IgD-negative memory B cell (primary cell): ENCODE data around the gene AP3B1. TPM values are rescaled to one million over a fixed set of nuclear protein-coding genes. Genes with fewer than 3 reads are reported as not detected.

ENCODE experiments used
- H3K27ac Mint-ChIP-seq, 3 donors: one replicate each; pipeline ENCODE4 v1.8.0; 2020 to 2022; ENCODE audit warnings: mild to moderate bottlenecking in 3 of 3, mixed read lengths in 3 of 3, moderate library complexity in 1 of 3
- H3K27me3 Mint-ChIP-seq: one replicate; pipeline ENCODE4 v1.8.0; 2021; ENCODE audit warnings: mixed read lengths
- H3K36me3 Mint-ChIP-seq: one replicate; pipeline ENCODE4 v1.8.0; 2020; ENCODE audit warnings: mild to moderate bottlenecking, mixed read lengths
- H3K4me1 Mint-ChIP-seq, 3 donors: one replicate each; pipeline ENCODE4 v1.8.0; 2020 to 2022; ENCODE audit warnings: mixed read lengths in 3 of 3, mild to moderate bottlenecking in 1 of 3
- H3K4me3 Mint-ChIP-seq, 4 donors: one replicate each; pipeline ENCODE4 v1.8.0; 2020 to 2022; ENCODE audit warnings: mild to moderate bottlenecking in 4 of 4, mixed read lengths in 4 of 4, moderate library complexity in 3 of 4
- H3K9me3 Mint-ChIP-seq, 3 donors: one replicate each; pipeline ENCODE4 v1.8.0; 2020 to 2021; ENCODE audit warnings: mixed read lengths in 3 of 3, mild to moderate bottlenecking in 1 of 3
- polyA plus RNA-seq: library from polyadenylated mRNA; unstranded; fragments of 300-500 nt; fragmentation: Illumina TruSeq; gene quantifications from one replicate; pipeline ENCODE4 v1.2.3, GENCODE V29; 2021

AP3B1 gene
- polyA plus RNA-seq, 1 donor from 2014 or later: 23.0 TPM

- H3K4me3 Mint-ChIP-seq: no peak overlapping the region
Measured at GRCh38 chr5:78275998-78276543, 18.4 kb downstream of the AP3B1 start.

GRCh38 chr5:78274540-78275197 lies 19.8 kb downstream of the AP3B1 start:
- Mint-ChIP-seq H3K4me3 (no peak overlapping the region), H3K36me3 (no peaks in the 10 kb centered on the region), H3K4me1 (peaks cover 2 to 28% (median 14%) of the 10 kb centered on the region in 3 donors), H3K27me3 (no peaks in the 10 kb centered on the region), H3K9me3 (no peaks in the 10 kb centered on the region), H3K27ac (no peak overlapping the region)

More at GRCh38 chr5:78275998-78276543, 18.4 kb downstream of the AP3B1 start:
- Mint-ChIP-seq H3K27ac (no peak overlapping the region), H3K4me1 (peaks cover 2 to 28% (median 14%) of the 10 kb centered on the region in 3 donors), H3K36me3 (no peaks in the 10 kb centered on the region), H3K9me3 (no peaks in the 10 kb centered on the region), H3K27me3 (no peaks in the 10 kb centered on the region)

- H3K27ac Mint-ChIP-seq: peak overlapping the region in 1 of 3 donors; percentile 44
- H3K27me3 Mint-ChIP-seq: no peaks in the 10 kb centered on the region
- H3K4me3 Mint-ChIP-seq: no peak overlapping the region
- no peaks in the 10 kb centered on the region for H3K36me3 Mint-ChIP-seq
- H3K9me3 Mint-ChIP-seq: no peaks in the 10 kb centered on the region
- H3K4me1 Mint-ChIP-seq: peaks cover 9 to 36% (median 20%) of the 10 kb centered on the region in 3 donors
Measured at GRCh38 chr5:78273436-78273835, 21.1 kb downstream of the AP3B1 start.

- no peak overlapping the region for H3K4me3 Mint-ChIP-seq
- peak overlapping the region in 2 of 3 donors; percentile 24 to 32 for H3K27ac Mint-ChIP-seq
- peaks cover 12 to 40% (median 20%) of the 10 kb centered on the region in 3 donors for H3K4me1 Mint-ChIP-seq
- no peaks in the 10 kb centered on the region for H3K27me3 Mint-ChIP-seq
- no peaks in the 10 kb centered on the region for H3K36me3 Mint-ChIP-seq
- H3K9me3 Mint-ChIP-seq: no peaks in the 10 kb centered on the region
Measured at GRCh38 chr5:78271766-78272165, 22.7 kb downstream of the AP3B1 start.

GRCh38 chr5:78269088-78269703 lies 25.3 kb downstream of the AP3B1 start:
- Mint-ChIP-seq H3K36me3 (peaks cover 1% of the 10 kb centered on the region), H3K27ac (no peak overlapping the region), H3K4me3 (no peak overlapping the region), H3K4me1 (peaks cover 12 to 39% (median 16%) of the 10 kb centered on the region in 3 donors), H3K9me3 (no peaks in the 10 kb centered on the region), H3K27me3 (no peaks in the 10 kb centered on the region)

GRCh38 chr5:78268356-78268755 lies 26.1 kb downstream of the AP3B1 start:
- Mint-ChIP-seq H3K9me3 (no peaks in the 10 kb centered on the region), H3K27me3 (no peaks in the 10 kb centered on the region), H3K27ac (peak overlapping the region; percentile 23 to 79 (median 57)), H3K36me3 (peaks cover 3% of the 10 kb centered on the region), H3K4me1 (peaks cover 12 to 30% (median 12%) of the 10 kb centered on the region in 3 donors), H3K4me3 (peak overlapping the region in 1 of 4 donors; percentile 58)

- H3K36me3 Mint-ChIP-seq: peaks cover 5% of the 10 kb centered on the region
- H3K27me3 Mint-ChIP-seq: no peaks in the 10 kb centered on the region
- no peak overlapping the region for H3K4me3 Mint-ChIP-seq
- H3K27ac Mint-ChIP-seq: no peak overlapping the region
- peaks cover 11 to 12% (median 12%) of the 10 kb centered on the region in 3 donors for H3K4me1 Mint-ChIP-seq
- H3K9me3 Mint-ChIP-seq: no peaks in the 10 kb centered on the region
Measured at GRCh38 chr5:78265163-78265562, 29.3 kb downstream of the AP3B1 start.

- Mint-ChIP-seq H3K27me3 (no peaks in the 10 kb centered on the region), H3K4me3 (no peak overlapping the region), H3K27ac (no peak overlapping the region), H3K4me1 (peaks cover 11 to 12% (median 12%) of the 10 kb centered on the region in 3 donors), H3K9me3 (no peaks in the 10 kb centered on the region), H3K36me3 (peaks cover 5% of the 10 kb centered on the region)
Measured at GRCh38 chr5:78264600-78264999, 29.9 kb downstream of the AP3B1 start.

- H3K4me3 Mint-ChIP-seq: no peak overlapping the region
- H3K36me3 Mint-ChIP-seq: peaks cover 7% of the 10 kb centered on the region
- no peaks in the 10 kb centered on the region for H3K9me3 Mint-ChIP-seq
- H3K4me1 Mint-ChIP-seq: peaks cover 0 to 24% (median 14%) of the 10 kb centered on the region in 3 donors
- H3K27me3 Mint-ChIP-seq: no peaks in the 10 kb centered on the region
- H3K27ac Mint-ChIP-seq: no peak overlapping the region
Measured at GRCh38 chr5:78260771-78261170, 33.7 kb downstream of the AP3B1 start.

- Mint-ChIP-seq H3K4me3 (no peak overlapping the region), H3K9me3 (peaks cover 0 to 2% (median 0%) of the 10 kb centered on the region in 3 donors), H3K36me3 (peaks cover 16% of the 10 kb centered on the region), H3K27me3 (no peaks in the 10 kb centered on the region), H3K27ac (no peak overlapping the region), H3K4me1 (peaks cover 14 to 35% (median 19%) of the 10 kb centered on the region in 3 donors)
Measured at GRCh38 chr5:78253201-78253600, 41.3 kb downstream of the AP3B1 start.

- peaks cover 14 to 31% (median 15%) of the 10 kb centered on the region in 3 donors for H3K4me1 Mint-ChIP-seq
- H3K27me3 Mint-ChIP-seq: no peaks in the 10 kb centered on the region
- H3K9me3 Mint-ChIP-seq: peaks cover 0 to 2% (median 0%) of the 10 kb centered on the region in 3 donors
- peaks cover 14% of the 10 kb centered on the region for H3K36me3 Mint-ChIP-seq
- H3K27ac Mint-ChIP-seq: no peak overlapping the region
- no peak overlapping the region for H3K4me3 Mint-ChIP-seq
Measured at GRCh38 chr5:78252715-78253114, 41.8 kb downstream of the AP3B1 start.

- H3K4me1 Mint-ChIP-seq: peaks cover 10 to 21% (median 14%) of the 10 kb centered on the region in 3 donors
Measured at GRCh38 chr5:78251663-78252284, 42.7 kb downstream of the AP3B1 start.

GRCh38 chr5:78245136-78245535 lies 49.4 kb downstream of the AP3B1 start:
- Mint-ChIP-seq H3K4me1 (peaks cover 0 to 6% (median 0%) of the 10 kb centered on the region in 3 donors), H3K27ac (no peak overlapping the region), H3K36me3 (peaks cover 7% of the 10 kb centered on the region), H3K27me3 (no peaks in the 10 kb centered on the region), H3K4me3 (no peak overlapping the region), H3K9me3 (no peaks in the 10 kb centered on the region)

More at GRCh38 chr5:78251663-78252284, 42.7 kb downstream of the AP3B1 start:
- H3K27me3 Mint-ChIP-seq: no peaks in the 10 kb centered on the region
- no peak overlapping the region for H3K4me3 Mint-ChIP-seq
- no peak overlapping the region for H3K27ac Mint-ChIP-seq
- peaks cover 0 to 2% (median 0%) of the 10 kb centered on the region in 3 donors for H3K9me3 Mint-ChIP-seq
- H3K36me3 Mint-ChIP-seq: peaks cover 14% of the 10 kb centered on the region

GRCh38 chr5:78243639-78244038 lies 50.9 kb downstream of the AP3B1 start:
- Mint-ChIP-seq H3K9me3 (no peaks in the 10 kb centered on the region), H3K27me3 (no peaks in the 10 kb centered on the region), H3K27ac (peak overlapping the region in 1 of 3 donors; percentile 17), H3K4me1 (peaks cover 0 to 4% (median 0%) of the 10 kb centered on the region in 3 donors), H3K4me3 (no peak overlapping the region), H3K36me3 (peaks cover 8% of the 10 kb centered on the region)

GRCh38 chr5:78243091-78243490 lies 51.4 kb downstream of the AP3B1 start:
- Mint-ChIP-seq H3K4me3 (no peak overlapping the region), H3K27ac (no peak overlapping the region), H3K4me1 (peaks cover 0 to 2% (median 0%) of the 10 kb centered on the region in 3 donors), H3K27me3 (no peaks in the 10 kb centered on the region), H3K36me3 (peaks cover 7% of the 10 kb centered on the region), H3K9me3 (no peaks in the 10 kb centered on the region)
